NCI-H774 (cell line): ENCODE data around the gene SLC25A13.
"Not testable (repeated sequence)": the region's sequence is repeated elsewhere in the genome, so short reads cannot be mapped to it uniquely, and the experiment has no call there.

ENCODE experiments used
- DNase-seq: peaks from one replicate; lab custom pipeline; 2025; lab: John Stamatoyannopoulos, UW

The SLC25A13 gene

GRCh38 chr7:96321658-96322372, at the start of gene SLC25A13:
Gene SLC25A13 (minus strand): TSS chr7:96322098. CDS start chr7:96321956, 142 bp downstream.
- peak; percentile 91 for DNase-seq

- not testable (repeated sequence) for DNase-seq
Measured at GRCh38 chr7:96365916-96366315, 44.0 kb upstream of the SLC25A13 start.

- DNase-seq: no peak
Measured at GRCh38 chr7:96361116-96361857, 39.4 kb upstream of the SLC25A13 start.

- no peak for DNase-seq
Measured at GRCh38 chr7:96359876-96360275, 38.0 kb upstream of the SLC25A13 start.

GRCh38 chr7:96358236-96358971, 36.5 kb upstream of the SLC25A13 start:
- DNase-seq: not testable (repeated sequence)

- DNase-seq: no peak
Measured at GRCh38 chr7:96355990-96356506, 34.1 kb upstream of the SLC25A13 start.

GRCh38 chr7:96354881-96355280, 33.0 kb upstream of the SLC25A13 start:
- DNase-seq: no peak

- no peak for DNase-seq
Measured at GRCh38 chr7:96349572-96349971, 27.7 kb upstream of the SLC25A13 start.

- no peak for DNase-seq
Measured at GRCh38 chr7:96347471-96347870, 25.6 kb upstream of the SLC25A13 start.

- no peak for DNase-seq
Measured at GRCh38 chr7:96346293-96346953, 24.5 kb upstream of the SLC25A13 start.

- no peak for DNase-seq
Measured at GRCh38 chr7:96344236-96344635, 22.3 kb upstream of the SLC25A13 start.

- no peak for DNase-seq
Measured at GRCh38 chr7:96342049-96342448, 20.2 kb upstream of the SLC25A13 start.

GRCh38 chr7:96337519-96337918, 15.6 kb upstream of the SLC25A13 start:
- no peak for DNase-seq

GRCh38 chr7:96332325-96332724, 10.4 kb upstream of the SLC25A13 start:
- no peak for DNase-seq

GRCh38 chr7:96331775-96332174, 9.9 kb upstream of the SLC25A13 start:
- DNase-seq: no peak

- no peak for DNase-seq
Measured at GRCh38 chr7:96331233-96331632, 9.3 kb upstream of the SLC25A13 start.

GRCh38 chr7:96330193-96330592, 8.3 kb upstream of the SLC25A13 start:
- DNase-seq: no peak

- DNase-seq: no peak
Measured at GRCh38 chr7:96329241-96329640, 7.3 kb upstream of the SLC25A13 start.

GRCh38 chr7:96328016-96328415, 6.1 kb upstream of the SLC25A13 start:
- no peak for DNase-seq

- peak; percentile 71 for DNase-seq
Measured at GRCh38 chr7:96327429-96327828, 5.5 kb upstream of the SLC25A13 start.

- DNase-seq: not testable (repeated sequence)
Measured at GRCh38 chr7:96326752-96327151, 4.9 kb upstream of the SLC25A13 start.
